NCI-H82 treated with DMSO at 0.1 percent for 48 hours (cell line): Measurements from ENCODE around the gene IGF2BP3.
A peak's percentile ranks its signal among the peaks of the same experiment; 100 is the strongest.
"Not testable (repeated sequence)": the region's sequence is repeated elsewhere in the genome, so short reads cannot be mapped to it uniquely, and the experiment has no call there.

ENCODE experiments used
- DNase-seq: peaks from one replicate; lab custom pipeline; 2025; ENCODE audit not compliant: unreplicated experiment; lab: John Stamatoyannopoulos, UW

IGF2BP3 gene

DNA sequence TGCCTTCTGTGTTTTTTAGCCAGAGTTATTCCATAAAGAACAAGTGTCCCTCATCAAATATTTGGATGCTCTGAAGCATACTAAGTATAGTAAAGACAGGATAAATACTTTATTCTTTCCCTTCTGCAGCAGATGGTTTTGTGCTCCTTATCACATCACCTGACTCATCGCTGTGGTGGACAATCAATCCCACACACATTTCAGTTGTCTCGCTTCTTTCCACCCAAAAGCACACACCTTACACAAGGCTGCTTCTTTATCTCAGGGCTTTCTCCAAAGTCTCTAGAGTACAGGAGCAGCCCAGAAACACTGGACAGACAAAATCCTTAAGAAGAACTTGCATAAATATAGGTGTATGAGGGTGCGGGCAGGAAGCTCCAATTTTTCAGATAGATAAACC, 43.4 kb downstream of the IGF2BP3 start:
- no peak for DNase-seq

DNA sequence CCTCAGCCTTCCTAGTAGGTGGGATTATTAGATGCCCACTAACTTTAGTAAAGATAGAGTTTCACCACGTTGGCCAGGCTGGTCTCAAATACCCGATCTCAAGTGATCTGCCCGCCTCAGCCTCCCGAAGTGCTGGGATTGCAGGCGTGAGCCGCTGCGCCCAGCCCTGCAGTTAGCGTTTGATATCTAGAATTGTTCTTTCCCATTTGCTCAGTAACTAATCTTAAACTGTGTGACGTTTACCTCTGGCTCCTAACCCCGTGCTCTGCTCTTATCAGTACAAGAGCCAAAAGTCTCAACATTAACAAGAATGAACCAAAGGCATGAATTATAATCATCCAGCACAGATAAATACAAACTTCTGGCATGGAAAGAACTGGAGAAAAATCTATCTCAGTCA, 47.4 kb downstream of the IGF2BP3 start:
- DNase-seq, result no peak

DNA sequence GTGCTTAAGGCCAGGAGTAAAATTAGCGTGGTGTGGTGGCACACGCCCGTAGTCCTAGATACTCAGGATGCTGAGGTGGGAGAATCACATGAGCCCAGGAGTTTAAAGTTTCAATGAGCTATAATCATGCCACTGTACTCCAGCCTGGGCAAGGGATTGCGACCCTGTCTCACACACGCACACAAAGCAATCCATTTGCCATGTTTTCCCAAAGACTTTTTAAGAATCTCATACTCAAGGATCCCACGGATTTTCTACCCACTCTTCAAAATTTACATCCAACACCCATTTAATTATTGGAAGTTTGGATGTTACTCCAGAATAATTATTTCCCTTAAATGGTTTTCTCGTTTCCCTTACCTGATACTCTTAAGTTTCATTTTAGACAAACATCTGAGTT, 47.9 kb downstream of the IGF2BP3 start:
- DNase-seq, result no peak

DNA sequence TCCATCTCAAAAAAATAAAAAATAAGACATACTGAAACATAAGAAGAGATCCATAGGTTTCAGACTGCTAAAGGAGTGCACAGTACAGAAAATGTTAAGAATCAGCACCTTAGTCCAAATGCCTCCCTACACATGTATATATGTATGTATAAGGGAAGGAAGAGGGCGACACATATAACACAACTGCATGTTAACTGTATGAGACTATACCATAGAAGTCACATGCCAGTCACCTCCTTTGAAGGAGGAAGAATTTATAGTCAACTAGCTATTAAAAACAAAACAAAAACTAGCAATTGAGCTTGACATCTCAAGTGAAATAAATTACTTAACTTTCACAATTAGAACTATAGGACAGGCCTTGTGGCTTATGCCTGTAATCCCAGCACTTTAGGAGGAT, 50.4 kb downstream of the IGF2BP3 start:
- no peak for DNase-seq

GRCh38 chr7:23419160-23419559, 51.1 kb downstream of the IGF2BP3 start:
- no peak for DNase-seq

- no peak for DNase-seq
Observed at GRCh38 chr7:23418046-23418445, 52.2 kb downstream of the IGF2BP3 start.

DNA sequence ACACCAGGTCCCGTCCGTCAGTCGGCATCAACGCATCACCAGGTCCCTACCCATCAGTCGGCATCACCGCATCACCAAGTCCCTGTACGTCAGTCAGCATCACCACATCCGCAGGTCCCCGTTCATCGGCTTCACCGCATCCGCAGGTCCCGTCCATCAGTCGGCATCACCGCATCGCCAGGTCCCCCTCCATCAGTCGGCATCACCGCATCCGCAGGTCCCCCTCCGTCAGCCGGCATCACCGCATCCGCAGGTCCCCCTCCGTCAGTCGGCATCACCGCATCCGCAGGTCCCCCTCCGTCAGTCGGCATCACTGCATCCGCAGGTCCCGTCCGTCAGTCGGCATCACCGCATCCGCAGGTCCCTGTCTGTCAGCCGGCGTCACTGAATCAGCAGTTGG, 55.1 kb downstream of the IGF2BP3 start:
- no peak for DNase-seq

GRCh38 chr7:23410446-23411183, 59.7 kb downstream of the IGF2BP3 start:
- DNase-seq, result no peak

DNA sequence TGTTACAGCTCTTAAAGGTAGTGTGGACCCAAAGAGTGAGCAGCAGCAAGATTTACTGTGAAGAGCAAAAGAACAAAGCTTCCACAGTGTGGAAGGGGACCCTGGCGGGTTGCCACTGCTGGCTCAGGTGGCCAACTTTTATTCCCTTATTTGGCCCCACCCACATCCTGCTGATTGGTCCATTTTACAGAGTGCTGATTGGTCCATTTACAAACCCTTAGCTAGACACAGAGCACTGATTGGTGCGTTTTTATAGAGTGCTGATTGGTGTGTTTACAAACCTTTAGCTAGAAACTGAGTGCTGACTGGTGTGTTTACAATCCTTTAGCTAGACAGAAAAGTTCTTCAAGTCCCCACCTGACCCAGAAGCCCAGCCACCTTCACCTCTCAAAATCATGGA, 63.7 kb downstream of the IGF2BP3 start:
- DNase-seq, result not testable (repeated sequence)

DNA sequence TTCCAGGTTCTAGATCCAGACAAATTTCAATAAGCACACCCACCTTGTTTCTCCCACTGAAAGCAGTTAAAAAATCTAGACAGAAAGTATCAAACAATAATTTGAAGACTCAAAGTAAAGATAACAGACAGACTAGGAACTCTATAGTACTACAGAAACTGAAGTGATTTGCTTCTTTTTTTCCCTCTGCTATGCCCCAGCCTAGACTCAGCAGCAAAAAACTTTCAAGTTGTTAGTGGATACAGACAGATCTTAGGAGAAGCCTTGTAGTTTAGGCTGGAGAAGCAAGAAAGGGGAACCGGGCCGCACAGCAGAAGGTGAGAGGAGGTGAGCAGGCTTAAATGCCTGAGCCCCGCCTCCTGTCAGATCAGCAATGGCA, 65.1 kb downstream of the IGF2BP3 start:
- no peak for DNase-seq

GRCh38 chr7:23404546-23405239, 65.6 kb downstream of the IGF2BP3 start:
- DNase-seq, result no peak

- DNase-seq, result no peak
Observed at GRCh38 chr7:23403970-23404369, 66.3 kb downstream of the IGF2BP3 start.

- not testable (repeated sequence) for DNase-seq
Observed at GRCh38 chr7:23398090-23398489, 72.2 kb downstream of the IGF2BP3 start.

DNA sequence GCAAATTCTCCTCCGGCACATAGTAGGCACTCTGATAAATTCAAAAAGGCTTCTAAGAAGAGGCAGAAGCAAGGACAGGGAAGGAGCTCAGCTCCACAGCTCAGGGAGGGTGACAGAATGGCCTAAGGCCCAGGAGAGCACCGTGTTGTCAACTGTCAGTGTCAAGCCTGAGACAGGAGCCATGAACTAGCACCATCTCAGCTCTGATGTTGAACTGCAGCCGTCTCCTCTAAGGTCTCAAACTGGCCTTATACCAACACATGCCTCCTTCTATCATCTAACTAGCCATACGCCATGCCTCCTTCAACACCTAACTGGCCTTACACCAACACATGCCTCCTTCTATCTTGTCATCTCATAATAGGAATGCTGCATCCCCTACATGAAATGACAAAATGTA, 73.0 kb downstream of the IGF2BP3 start:
- no peak for DNase-seq

DNA sequence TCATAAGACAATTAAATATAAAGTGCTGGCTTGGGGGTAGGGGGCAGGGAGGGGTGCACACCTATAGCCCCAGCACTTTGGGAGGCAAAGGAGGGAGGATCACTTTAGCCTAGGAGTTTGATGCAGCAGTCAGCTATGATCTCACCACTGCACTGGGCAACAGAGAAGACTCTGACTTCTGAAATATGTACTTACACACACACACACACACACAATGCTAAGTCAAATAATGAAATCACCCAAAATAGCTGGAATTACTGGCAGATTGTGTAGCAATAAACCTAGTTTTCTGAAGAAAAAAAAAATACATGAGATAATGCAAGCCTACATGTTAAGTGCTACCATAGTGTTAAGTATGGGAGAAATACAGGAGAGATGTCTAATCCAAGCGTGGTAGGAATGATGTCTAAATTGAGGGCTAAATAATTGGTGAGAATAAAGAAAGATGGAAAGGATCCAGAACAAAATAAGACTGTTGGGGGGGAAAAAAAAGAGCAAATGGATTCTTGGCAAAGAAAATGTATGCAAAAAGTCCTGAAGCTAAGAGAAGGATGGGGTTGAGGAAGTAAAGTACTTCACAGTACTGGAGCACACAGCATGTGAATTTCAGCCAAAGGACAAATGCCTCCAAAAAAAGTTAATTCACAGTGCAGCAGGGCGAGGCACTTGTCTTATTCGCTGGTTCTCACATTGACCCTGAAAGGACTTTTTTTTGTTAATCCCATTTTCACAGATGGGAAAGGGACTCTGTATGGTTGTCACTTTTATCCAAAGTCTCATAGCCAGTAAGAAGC, 73.9 kb downstream of the IGF2BP3 start:
- no peak for DNase-seq

GRCh38 chr7:23394488-23395171, 75.7 kb downstream of the IGF2BP3 start:
- DNase-seq, result peak; percentile 88

DNA sequence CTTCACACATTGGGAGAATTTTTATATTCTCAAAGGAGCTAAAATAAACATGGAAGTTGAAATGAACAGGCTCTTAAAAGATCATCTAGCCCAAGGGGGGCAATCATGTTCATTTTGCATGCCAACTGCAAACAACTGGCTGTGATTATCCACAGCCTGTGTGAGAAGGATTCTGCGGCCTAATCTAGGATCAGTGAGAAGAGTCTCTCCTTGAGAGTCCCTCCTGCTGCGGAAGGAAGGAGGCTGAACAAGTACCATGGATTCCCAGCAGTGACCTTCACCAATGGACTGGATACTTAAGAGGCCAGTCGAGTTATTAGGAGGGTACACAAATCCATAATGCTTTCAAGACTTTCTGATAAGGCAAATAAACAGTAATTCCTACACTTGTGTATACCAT, 76.7 kb downstream of the IGF2BP3 start:
- peak; percentile 55 for DNase-seq

DNA sequence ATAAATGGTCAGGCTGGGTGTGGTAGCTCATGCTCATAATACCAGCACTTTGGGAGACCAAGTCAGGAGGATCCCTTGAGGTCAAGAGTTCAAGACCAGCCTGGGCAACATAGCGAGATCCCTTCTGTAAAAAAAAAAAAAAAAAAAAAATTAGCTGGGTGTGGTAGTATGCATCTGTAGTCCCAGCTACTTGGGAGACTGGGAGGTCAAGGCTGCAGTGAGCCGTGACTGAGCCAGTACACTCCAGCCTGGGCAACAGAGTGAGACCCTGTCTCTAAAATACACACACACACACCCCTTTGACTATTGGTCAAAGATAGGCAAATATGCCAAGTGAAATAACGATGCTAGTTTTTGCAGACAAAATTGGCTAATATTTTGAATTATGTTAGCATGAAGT, 80.6 kb downstream of the IGF2BP3 start:
- DNase-seq, result no peak

GRCh38 chr7:23387583-23387982, 82.7 kb downstream of the IGF2BP3 start:
- DNase-seq, result no peak

DNA sequence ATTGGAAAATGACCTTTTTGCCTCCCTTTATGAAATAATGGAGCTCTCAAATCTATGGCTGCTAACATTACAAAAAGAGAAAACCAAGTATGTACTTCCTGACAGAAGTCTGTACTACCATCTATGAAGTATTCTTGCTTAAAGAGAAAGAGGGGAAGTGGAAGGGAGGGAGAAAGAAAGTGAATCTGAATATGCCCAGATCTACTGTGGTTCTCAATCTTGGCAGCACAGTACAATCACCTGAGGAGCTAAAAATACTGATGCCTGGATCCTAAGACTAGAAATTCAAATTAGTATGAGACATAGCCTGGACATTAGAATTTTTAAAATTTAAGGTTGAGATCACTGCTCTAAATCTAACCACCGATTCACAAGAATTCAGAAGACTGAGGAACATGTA, 85.2 kb downstream of the IGF2BP3 start:
- no peak for DNase-seq

DNA sequence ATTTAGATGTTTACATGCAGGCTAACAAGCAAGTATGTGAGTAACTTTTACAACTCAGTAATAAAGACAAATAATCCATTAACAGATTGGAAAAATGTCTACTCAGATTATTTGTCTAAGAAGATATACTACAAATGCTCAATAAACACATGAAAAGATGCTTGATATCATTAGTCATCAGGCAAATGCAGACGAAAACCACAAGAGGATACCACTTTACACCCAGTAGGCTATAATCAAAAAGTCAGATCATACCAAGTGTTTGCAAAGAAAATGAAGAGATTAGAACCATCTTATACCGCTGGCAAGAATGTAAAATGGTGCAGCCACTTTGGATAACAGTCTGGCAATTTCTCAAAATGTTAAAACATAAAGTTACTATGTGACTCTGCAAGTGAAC, 87.1 kb downstream of the IGF2BP3 start:
- no peak for DNase-seq
